Measurements from ENCODE around the gene PSMB7.

- no peak for TF ChIP-seq EZH2phosphoT487 (IDR thresholded peaks at IDR 0.05; ENCODE audit: borderline replicate concordance, low read depth)
- no peak for TF ChIP-seq NRF1 (IDR thresholded peaks at IDR 0.05; ENCODE audit: low read depth, low read length)
- no peak for TF ChIP-seq CHD2 (IDR thresholded peaks at IDR 0.05; ENCODE audit: low read length, partially characterized antibody)
Measured at GRCh38 chr9:124365036-124365435, 50.2 kb downstream of the PSMB7 start.
